ENCODE measurements around the gene TMEM272.

- TF ChIP-seq CTCF (IDR thresholded peaks at IDR 0.05) = no peak
- TF ChIP-seq EZH2 (IDR thresholded peaks at IDR 0.05; ENCODE audit: borderline replicate concordance, insufficient read depth, low read depth, low read length, poor library complexity, severe bottlenecking) = no peak
These were observed 81.5 kb downstream of the TMEM272 start for GRCh38 chr13:51763486-51763885.
